Placental epithelial cell (primary cell): Measurements from ENCODE around the gene MTUS2. TPM values are rescaled to one million over a fixed set of nuclear protein-coding genes. Genes with fewer than 3 reads are reported as not detected.

Experiments used
- small RNA-seq: library from RNA; depleted of rRNA; stranded (forward); fragments of <200 nt; gene quantifications from one replicate; pipeline ENCODE3, GENCODE V24; 2012
- total RNA-seq: library from RNA; depleted of rRNA; stranded (reverse); fragments of >200 nt; gene quantifications from 2 replicates; pipeline ENCODE4 v1.2.3, GENCODE V29; 2012

Gene MTUS2
- total RNA-seq = 3.8 and 7.9 TPM in 2 replicates

GRCh38 chr13:28820099-28821051 is at the start of gene MTUS2:
MTUS2 (plus strand) TSS chr13:28820339.

Small RNA genes within 50 kb of the gene (small RNA-seq; reads per million reads assigned to genes)
- not detected for gene AL359741.1

Other genes starting within 250 kb of the MTUS2 start
- 30.2 and 66.8 TPM in 2 replicates for gene POMP, start 161.2 kb upstream of the MTUS2 start, total RNA-seq
- 1.6 and 12.9 TPM in 2 replicates for gene SLC46A3, start 101.4 kb upstream of the MTUS2 start, total RNA-seq